D341Med (cell line): Measurements from ENCODE around the gene CLIC5.
A peak's percentile ranks its signal among the peaks of the same experiment; 100 is the strongest.

Source experiments
- DNase-seq: peaks from one replicate; pipeline ENCODE4 v3.0.0; 2012; ENCODE audit warnings: low spot score

The CLIC5 gene

DNA sequence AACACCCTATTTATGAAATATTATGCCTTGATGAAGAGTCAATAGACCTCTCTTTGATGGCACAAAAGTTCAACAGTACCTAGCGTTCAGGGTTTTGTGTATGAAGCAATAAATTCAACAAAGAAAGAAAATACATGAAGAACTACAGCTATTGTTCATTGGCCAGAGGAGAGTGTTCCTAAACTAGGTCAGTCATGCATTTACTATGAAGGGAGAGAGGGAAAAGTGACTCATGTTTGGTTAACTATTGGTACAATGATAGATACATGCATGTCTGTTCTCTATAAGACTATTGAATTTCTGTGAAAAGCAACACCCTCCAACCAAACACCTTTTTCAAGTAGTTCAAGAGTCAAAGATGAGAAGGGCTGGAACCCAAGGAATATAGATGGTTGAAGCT is 50.7 kb downstream of the CLIC5 start:
- no peak for DNase-seq

DNA sequence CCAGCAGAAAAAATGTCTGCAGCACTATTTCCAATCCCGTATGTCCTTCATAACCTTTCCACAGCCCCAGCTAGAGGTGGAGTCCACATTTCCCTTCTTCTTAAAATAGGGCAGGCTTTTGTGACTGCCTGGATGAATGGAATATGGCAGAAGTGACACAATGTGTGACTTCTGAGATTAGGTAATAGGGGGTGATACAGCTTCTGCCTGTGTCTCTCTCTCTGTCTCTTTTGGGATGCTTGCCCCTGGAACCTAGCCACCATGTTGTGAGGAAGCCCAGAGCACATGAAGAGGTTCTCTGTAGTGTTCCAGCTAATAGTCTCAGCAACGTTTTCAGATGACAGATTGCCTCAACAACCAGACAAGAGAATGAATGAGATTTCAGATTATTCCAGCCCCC is 51.4 kb downstream of the CLIC5 start:
- no peak for DNase-seq

DNA sequence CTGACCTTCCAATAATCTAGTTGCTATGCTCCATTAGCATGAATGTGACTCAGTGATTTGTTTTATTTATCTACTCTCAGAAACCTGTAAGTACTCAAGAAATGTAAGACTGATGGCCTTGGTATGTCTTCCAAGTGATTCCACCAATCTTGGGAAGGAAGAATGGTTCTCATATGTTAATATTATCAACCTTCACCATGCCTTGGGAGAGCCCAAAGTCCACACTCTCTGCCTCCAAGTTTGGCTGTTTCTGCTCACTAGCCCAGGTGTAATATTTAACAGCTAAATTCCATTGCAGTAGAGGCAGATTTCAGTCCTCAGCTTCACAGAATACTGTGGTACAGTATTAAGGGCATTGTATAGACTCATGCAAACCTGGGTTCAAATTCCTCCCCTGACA is 51.8 kb downstream of the CLIC5 start:
- no peak for DNase-seq

DNA sequence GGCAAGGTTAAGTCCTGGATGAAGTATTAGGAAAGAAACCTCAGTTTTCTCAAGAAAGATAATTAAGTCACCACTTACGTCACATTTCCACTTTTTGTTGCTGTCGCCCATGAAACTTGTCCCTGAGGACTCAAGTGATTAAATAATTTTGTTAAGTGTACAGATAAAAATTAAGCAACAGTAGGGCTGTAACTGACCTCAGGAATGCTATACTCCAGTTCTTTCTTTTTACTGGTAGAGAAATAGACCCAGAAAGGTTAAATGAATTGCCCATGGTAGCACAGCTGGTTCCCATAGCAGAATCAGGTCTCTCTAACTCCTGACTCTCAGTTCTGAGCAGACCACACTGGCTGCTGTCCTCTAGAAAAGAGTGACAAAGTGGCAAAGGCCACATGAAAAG is 54.5 kb downstream of the CLIC5 start:
- no peak for DNase-seq

DNA sequence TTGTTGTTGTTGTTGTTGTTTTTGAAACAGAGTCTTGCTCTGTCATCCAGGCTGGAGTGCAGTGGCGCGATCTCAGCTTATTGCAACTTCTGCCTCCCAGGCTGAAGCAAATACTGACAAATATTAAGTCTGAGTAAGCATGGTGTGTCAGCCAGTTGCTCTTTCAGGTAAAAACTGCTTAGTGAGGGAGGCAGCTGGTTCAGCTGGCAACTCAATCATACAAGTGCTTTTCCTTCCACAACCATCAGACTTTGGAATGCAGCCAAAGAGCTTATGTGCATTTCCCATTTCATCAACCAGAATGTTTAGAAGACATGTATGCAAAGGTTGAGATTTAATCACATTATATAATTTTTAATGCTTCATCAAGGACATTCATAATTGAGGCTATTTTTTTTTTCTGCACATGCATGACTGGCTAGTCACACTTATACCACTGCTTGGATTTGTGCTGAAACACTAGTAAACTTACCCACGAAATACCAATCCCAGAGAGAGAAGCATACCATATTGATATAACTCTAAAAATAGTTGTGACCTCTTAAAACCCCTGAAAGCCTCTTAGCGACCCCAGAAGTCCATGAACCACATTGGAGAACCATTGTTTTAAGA is 56.0 kb downstream of the CLIC5 start:
- DNase-seq: no peak

DNA sequence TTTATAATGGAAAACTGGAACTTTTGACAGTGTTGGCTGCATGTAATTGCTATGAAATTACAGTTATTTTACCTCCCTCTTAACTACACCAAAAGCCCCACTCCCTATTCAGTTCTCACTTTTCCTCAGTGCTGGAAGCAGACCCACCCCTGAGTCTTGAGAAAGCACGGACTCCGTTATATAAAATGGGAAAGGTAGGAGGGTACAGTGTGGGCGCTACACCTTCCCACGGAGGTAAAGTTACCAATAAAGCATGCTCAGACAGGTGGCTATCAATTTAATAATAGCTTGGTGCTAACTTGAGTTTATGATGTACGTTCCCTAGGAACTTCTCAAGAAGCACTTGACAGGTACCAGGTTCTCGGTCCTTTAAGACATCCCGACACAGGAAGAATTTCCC is 59.0 kb downstream of the CLIC5 start:
- DNase-seq: no peak

DNA sequence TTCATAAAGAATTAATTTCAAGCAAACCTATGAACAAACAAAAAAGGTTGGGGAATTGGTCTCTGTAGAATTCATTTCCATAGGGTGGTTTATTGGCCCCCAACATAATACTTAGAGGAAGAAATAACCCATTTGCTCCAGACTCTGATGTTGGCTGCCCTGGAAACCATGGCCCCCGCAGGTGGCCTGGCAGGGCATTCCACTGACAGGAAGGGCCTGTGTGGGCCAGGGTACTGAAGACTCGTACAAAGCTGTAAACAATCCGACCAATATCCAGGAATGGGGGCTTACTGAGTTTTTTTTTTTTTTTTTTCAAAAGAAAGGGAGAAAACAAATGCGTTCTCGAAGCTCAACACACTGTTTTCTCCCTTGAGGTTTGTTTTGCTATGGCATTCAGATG is 59.5 kb downstream of the CLIC5 start:
- no peak for DNase-seq

DNA sequence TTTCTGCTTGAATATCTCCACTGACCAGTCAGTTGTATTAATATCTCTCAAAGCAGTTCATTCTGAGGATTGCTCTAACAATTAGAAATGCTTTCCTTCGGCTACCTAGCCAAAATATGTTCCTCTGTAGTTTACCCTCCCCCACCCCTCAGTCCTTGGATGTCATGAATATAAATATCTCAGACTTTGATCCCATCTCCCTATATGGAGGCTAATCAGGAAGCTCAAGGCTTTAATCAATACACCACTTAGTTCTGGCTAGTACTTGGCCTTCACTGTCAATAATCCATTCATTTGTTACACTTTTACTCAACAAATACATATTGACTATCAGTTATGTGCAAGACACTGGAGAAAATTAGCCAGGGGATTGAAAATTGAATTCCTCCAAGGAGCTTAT is 60.1 kb downstream of the CLIC5 start:
- no peak for DNase-seq

DNA sequence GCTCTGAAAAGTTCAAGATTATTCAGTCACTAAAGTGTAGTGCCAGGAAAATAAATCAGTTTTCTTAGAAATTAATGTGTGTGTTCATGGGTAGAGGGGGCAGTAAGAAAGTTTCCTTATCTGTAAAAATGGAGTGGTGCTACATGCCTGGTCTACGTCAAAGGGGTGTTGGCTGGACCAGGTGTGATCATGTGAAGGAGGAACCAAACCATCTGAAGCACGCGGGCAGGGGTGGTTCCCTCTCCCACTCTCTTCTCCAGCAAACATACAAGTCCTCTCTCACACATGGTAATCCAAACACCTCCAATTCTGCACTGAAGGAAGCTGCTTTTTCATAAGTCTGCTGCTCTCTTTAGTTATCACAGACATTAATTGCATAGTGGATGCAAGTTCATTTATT is 63.1 kb downstream of the CLIC5 start:
- no peak for DNase-seq

DNA sequence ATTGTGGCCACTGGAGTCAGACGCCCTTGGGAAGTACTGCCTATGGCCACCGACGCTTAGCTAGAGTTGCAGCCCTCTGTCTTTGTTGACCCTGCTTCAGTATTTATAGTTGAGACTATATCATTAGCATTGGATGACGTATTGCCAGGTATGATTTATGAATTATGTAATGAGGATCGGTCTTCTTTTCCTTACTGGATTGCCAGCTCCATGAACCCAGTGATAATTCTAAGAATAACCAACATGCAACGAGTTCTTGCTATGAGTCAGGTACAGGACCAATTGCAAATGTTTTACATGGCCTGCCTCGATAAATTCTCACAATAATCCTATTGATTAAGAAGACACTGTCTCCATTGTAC is 63.5 kb downstream of the CLIC5 start:
- no peak for DNase-seq

DNA sequence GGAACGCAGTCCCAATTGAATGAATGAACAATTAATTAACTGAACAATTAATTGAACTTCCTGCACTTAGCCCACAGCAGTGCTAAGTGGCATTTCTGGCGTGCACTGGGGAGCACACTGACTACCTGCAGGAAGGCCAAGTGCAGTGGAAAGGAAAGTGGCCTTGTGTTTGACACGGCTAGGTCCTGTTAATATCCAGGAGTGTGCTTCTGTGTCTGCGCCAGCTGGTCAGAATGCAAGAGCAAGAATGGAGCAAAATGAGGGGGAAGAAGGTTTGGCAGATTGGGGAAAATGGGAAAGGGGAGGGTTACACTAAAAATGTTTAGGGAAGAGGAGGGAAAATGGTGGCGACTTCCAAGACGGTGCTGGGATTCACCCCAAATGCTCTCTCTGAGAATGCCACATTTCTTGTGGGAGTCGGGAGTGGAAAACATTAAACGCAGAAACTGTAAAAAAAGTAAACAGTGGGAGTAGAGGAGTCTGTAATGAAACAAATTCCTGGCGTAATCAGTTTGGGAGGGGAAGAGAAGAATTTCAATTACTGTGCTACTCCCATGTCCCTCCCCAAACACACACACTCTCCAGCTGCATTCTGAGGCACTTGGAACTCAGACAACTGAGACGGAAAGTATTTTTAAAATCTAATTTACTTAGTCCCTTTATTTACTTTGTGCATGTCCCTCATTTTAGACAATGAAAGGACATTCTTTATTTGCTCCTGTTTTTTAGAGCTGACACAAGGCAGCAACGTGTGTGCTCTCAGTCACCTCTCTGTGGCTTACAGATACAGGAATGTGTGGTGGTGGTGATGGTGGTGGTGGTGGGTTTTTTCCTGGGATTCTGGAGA is 64.1 kb downstream of the CLIC5 start:
- no peak for DNase-seq

DNA sequence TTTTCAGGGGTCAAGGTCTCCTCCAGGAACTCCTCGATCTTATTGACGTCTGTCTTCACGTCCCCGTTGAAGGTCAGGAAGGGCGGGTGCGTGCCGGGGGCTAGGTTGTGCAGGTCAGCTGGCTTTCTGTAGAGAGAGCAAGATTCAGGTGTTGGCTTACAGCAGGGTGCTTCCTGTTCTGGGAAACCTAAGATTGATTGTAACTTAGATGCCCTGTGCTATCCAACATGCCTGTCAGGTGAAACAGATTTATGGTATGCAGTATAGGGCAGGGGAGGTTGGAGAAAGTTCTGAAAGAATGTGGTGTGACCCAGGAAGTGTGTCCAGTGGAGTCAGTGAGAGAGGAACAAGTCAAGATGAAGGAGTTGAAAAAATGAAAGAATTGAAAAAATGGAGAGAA is 66.4 kb downstream of the CLIC5 start:
- no peak for DNase-seq

DNA sequence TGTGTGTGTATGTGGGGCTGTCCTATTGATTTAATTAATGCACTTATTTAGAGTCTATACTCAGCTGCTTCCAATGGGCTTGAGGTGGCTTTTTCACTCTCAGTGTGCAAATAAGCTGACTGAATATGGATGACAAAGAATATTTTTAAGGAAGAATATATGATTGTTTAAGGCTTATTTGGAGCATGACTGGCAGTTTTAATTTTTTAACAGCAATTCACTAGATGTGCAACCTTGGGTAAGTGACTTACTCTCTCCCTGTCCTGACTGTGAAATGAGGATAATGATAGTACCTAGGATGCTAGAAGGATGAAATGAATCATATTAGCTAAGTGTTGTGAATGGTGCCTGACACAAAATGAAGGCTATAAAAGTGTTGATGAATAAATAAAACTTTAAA is 67.9 kb downstream of the CLIC5 start:
- no peak for DNase-seq

DNA sequence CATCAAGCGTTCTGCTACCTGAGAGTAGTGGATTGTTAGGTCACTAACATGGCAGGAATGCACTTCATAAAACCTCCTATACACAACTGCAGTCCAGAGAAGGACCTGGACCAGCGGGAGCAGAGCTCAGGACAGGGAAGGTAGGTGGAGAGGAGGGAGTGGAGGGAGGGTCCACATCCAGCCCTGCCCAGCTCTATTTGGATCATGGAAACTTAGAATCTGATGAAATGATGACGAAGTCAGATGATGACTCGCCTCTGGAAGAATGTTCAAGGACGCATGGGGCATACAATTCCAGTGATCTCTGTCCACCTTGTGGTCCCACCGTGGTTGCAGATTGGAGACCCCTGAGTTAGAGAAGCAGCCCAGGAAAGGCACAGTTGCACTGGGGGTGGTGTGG is 68.8 kb downstream of the CLIC5 start:
- no peak for DNase-seq

DNA sequence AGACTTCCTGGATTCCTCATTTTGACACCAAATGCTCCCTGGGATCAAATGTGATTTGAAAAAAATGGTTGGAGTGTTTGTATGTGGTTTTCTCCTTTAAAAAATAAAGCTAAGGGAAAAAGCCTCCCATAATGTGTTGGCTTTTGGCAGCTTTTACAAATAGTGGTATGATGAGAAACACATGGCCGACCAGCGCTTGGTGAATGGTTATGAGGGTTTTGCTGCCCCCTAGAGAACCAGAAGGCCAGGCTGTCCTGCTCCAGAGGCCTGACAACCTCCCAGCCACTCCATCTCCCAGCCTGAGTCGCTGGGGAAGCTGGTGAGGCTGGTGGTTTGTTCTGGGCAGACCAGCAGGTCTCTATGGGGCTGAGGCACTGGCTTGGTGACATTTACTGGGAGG is 69.3 kb downstream of the CLIC5 start:
- no peak for DNase-seq

DNA sequence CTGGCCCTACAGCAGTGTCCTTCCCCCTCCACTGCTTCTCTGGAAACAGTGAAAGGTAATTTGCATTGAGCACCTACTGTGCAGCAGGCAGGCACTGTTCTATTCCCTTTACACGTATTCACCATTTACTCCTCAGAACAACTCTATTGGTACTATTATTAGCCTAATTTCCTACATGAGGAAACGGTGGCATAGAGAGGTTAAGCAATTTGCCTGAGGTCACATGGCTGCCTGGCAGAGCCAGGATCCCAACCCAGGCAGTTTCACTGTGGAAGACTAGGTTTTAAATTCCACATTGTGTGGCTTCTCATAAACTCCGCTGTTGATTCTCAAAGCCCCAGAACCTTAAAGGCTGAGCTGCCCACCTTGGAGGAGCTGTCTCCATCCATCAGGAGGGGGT is 72.7 kb downstream of the CLIC5 start:
- DNase-seq: no peak

DNA sequence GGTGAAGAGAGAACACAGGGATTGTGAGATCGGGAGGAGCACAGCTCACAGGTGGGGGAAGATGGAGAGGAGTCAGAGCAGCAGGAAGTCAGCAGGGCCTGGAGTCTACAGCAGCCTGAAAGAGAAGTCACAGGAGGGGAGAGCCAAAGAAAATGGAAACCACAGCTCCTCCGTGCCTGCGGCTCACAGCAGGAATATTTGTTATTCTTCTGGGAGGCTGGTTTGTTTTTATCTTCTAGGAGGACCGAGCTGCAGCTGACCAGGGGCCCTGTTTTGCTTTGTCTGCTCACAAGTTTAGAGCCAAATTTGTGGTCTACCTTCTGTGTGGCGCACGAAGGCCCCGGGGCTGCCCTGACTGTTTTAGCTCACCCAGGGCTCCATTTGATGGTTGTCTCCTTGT is 81.8 kb downstream of the CLIC5 start:
- DNase-seq: no peak

DNA sequence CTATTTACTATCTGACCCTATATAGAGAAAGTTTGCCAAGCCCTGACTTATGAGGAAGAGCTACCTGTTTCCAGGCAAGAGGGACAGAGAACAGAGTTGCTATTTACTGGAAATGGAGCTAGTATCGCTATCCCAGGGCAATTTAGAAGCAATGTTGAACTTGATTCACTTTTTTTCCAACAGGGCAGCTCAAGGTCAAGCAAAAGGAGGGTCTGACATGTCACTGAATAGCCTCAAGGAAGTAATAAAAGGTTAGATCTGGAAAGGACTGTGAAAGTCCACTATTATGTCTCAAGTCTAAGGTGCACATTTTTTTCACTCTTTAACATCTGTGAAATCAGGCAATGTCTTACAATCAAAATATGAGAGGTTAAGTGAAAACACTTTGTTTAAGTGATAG is 84.4 kb downstream of the CLIC5 start:
- DNase-seq: no peak

DNA sequence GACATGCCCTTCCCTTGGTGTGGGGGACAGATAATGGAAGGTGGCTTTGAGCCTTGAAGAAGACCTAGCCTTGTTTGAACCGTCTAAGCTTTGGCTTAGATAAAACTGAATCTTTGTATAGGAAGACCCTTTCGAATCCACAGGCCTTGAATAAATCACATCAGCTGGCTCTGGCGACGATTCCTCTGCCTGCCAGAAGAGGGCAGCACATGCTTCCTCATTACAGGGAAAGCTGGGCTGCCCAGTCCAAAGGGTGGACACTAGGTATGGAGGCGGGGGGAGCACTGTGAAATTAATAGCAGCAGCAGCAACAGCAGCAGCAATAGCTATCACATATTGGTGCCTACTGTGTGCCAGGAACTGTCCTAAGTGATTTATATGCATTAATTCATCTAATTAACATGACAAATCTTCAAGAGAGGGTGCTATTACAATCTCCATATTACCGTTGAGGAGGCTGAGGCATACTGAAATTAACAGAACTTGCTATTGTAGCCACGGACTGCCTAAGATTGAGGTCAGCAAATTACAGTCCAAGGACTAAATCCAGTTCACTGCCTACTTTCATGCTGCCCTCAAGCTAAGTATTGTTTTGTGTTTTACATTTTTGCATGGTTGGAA is 85.1 kb downstream of the CLIC5 start:
- DNase-seq: peak; percentile 73

DNA sequence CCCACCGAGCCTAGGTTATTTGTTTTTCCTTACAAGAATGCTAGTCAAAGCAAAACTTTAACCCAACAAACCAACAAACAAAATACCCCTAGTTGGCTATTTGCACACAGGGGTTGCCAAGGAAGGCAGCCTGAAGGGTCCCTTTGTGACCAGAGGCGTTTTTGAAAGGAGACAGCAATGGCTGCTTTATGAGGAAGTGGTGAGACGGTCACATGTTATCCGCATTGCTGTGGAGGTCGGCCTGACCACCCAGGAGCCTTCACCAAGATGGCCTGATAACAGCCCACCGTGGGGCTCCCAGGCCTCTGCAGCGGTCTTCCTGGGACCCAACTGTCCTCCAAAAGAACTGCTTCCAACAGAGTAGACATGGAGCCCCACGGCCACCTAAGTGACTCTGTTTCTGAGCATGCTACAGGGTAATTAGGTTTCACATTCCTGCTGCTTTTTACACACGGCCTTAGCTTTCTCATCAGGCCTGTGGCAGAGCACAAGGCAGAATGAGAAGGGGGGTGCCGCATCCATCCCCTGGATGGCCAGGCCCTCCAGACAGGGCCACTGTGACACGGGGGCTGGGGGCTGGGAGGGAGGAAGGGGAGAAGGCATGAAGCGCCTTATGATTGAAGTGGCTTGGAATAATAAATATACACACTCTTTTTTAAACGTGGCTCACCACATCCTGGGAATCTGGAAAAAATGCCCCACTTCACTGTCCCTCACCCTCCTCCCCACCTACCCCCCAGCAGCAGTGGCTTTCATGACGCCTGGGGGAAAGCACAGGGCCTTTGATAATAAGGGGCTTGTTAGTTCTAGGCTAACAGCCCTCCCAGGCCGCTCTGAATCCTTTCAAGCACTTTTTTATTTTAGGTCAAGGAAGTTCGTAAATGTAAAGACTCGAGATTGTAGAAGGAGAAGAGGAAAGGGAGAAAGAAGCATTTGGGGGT is 86.0 kb downstream of the CLIC5 start:
- DNase-seq: no peak

DNA sequence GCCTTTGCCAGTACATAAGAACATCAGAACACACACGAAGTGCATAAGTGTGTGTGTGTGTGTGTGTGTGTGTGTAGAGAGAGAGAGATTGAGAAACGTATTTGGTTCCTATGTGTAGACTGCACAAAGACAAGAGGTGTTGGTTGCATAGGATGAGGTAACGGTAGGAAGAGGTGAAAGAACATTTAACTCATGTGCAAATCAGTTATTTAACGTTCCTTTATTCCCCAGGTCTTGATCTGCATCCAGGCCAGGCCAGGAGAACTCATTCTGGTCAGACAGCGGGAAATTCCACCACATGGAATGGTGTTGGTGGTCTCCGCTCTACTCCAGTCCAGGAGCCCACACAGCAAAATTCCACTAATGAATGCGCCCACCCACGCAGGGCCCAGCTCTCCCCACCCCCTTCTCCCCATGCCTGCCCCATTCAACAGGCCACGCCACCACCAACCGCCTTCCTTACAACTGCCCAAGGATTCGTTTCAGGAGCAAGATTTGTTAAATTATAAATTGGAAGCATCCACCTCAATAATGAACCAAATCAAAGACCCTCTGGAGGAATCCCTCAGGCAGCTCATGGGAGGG is 86.8 kb downstream of the CLIC5 start:
- no peak for DNase-seq
